PC-3 (cell line): ENCODE results near the gene MACROD2.

Source experiments
- EZH2 ChIP-seq: fragments of 300-600 bp; sonication (generic); IDR thresholded peaks from one replicate; pipeline ENCODE4 v1.6.1; 2017; ENCODE audit warnings: antibody characterized with exemption, mild to moderate bottlenecking, low read length; ENCODE audit not compliant: unreplicated experiment
- TF ChIP-seq, protein P1 (sequence below): fragments of 300-600 bp; sonication (generic); conservative IDR thresholded peaks from 2 replicates; pipeline ENCODE4 v1.5.1; 2017; ENCODE audit warnings: antibody characterized with exemption, low read depth, mild to moderate bottlenecking, low read length

DNA sequence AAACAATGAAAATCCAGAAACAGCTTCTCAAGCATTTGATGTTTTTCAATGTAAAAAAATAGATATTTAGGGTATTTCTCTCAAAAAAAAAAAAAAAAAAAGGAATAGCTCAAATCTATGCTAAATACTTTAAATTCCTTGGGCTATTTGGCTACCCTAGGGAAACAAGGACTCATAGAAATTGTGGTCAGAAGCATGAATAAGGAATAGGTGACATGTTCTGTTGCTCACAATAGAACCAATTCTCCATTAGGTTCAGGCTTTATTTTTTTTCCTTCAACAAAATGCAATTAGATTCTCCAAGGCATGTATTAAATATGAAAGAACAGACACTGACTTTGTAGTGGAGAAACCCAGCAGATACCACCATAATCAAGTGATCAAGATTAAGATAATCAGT, 1246.4 kb downstream of the MACROD2 start:
- TF ChIP-seq, protein P1, sequence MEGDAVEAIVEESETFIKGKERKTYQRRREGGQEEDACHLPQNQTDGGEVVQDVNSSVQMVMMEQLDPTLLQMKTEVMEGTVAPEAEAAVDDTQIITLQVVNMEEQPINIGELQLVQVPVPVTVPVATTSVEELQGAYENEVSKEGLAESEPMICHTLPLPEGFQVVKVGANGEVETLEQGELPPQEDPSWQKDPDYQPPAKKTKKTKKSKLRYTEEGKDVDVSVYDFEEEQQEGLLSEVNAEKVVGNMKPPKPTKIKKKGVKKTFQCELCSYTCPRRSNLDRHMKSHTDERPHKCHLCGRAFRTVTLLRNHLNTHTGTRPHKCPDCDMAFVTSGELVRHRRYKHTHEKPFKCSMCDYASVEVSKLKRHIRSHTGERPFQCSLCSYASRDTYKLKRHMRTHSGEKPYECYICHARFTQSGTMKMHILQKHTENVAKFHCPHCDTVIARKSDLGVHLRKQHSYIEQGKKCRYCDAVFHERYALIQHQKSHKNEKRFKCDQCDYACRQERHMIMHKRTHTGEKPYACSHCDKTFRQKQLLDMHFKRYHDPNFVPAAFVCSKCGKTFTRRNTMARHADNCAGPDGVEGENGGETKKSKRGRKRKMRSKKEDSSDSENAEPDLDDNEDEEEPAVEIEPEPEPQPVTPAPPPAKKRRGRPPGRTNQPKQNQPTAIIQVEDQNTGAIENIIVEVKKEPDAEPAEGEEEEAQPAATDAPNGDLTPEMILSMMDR: no peak
- no peak for TF ChIP-seq EZH2
